ENCODE data around the gene RPTOR. TPM values are rescaled to one million over a fixed set of nuclear protein-coding genes. Genes with fewer than 3 reads are reported as not detected.

The RPTOR gene
- total and polyA plus RNA-seq, 2 donors (not counting 1 experiment from before 2014, with no cell fraction given): 6.7 to 22.8 TPM

DNA sequence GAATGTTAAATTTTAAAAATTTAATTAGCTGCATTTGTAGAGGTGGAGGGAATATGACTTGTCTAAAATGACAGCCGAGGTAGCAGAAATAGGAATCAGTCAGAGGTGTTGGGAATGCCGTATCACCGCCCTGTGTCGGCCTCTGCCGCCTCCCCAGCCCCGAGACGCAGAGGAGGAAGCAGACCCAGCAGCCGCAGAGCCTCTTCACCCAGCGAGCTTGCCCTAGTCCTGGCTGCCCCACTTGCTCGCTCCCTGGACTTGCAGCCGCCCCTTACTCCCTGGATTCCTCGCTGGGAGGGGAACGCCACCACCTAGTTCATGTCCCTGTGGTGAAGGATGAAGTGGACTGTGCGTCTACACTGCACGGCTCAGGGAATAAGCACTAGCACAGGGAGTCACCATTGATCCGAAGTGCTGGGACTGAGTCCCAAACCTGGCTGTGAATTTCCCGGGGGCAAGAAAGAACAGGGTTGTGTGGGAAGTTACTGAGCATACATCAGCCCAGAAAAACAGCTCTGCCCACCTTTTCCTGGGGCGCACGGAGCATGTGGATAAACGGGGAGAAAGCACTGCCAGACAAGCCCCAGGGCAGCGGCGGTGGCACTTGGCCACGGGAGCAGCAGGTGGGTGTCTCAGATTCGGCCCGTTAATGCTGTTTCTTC, 76.8 kb downstream of the RPTOR start:
- no peak for TF ChIP-seq EZH2 (IDR thresholded peaks at IDR 0.05; ENCODE audit: low read length, missing control alignments)
- TF ChIP-seq, protein P1, sequence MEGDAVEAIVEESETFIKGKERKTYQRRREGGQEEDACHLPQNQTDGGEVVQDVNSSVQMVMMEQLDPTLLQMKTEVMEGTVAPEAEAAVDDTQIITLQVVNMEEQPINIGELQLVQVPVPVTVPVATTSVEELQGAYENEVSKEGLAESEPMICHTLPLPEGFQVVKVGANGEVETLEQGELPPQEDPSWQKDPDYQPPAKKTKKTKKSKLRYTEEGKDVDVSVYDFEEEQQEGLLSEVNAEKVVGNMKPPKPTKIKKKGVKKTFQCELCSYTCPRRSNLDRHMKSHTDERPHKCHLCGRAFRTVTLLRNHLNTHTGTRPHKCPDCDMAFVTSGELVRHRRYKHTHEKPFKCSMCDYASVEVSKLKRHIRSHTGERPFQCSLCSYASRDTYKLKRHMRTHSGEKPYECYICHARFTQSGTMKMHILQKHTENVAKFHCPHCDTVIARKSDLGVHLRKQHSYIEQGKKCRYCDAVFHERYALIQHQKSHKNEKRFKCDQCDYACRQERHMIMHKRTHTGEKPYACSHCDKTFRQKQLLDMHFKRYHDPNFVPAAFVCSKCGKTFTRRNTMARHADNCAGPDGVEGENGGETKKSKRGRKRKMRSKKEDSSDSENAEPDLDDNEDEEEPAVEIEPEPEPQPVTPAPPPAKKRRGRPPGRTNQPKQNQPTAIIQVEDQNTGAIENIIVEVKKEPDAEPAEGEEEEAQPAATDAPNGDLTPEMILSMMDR (conservative IDR thresholded peaks at IDR 0.05 in 1 of 2, IDR thresholded peaks at IDR 0.05 in 1 of 2; ENCODE audit: low read depth in 1 of 2, low read length in 2 of 2): no peak
- Histone ChIP-seq H3K9me3 (ENCODE audit: control insufficient read depth, insufficient read depth, low read depth, low read length) (no peaks in the 10 kb centered on the region), H3K4me1 (ENCODE audit: control insufficient read depth, extremely low read depth, insufficient read depth, low read length) (no peaks in the 10 kb centered on the region)

DNA sequence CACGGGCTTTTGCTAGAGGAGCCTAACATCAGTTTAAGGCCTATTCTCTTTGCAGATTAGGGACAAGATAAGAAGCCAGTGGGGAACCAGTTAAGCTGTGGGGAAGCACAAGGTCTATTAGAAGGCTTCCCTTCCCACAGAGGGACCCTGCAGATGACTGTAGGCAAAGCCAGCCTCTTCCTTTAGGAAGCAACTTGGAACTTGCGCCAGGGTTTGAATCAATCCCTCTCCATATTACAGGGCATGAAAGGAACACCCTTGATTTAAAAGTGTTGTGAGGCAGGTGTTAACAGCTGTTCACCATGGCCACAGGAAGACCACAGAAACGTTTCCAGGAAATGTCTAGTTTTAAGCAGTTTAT, 77.3 kb downstream of the RPTOR start:
- Histone ChIP-seq H3K9ac (ENCODE audit: insufficient read depth, low read length) (no peak overlapping the region), H4K20me1 (ENCODE audit: control insufficient read depth, extremely low read depth, insufficient read depth, low read length) (no peaks in the 10 kb centered on the region), H3K4me3 (replicated peaks in 1 of 4; ENCODE audit: control extremely low read depth in 1 of 4, insufficient read depth in 1 of 4, low read depth in 3 of 4, low read length in 4 of 4) (no peak overlapping the region), H3K36me3 (ENCODE audit: control insufficient read depth, insufficient read depth, low read length) (no peaks in the 10 kb centered on the region), H3K9me3 (ENCODE audit: control insufficient read depth, insufficient read depth, low read depth, low read length) (no peaks in the 10 kb centered on the region), H3K4me1 (ENCODE audit: control insufficient read depth, extremely low read depth, insufficient read depth, low read length) (no peaks in the 10 kb centered on the region), H2AFZ (ENCODE audit: low read length) (no peak overlapping the region), H3K27ac (ENCODE audit: insufficient read depth, low read length) (no peak overlapping the region), H3K4me2 (ENCODE audit: extremely low read depth, insufficient read depth, low read length) (no peak overlapping the region), H3K79me2 (ENCODE audit: control insufficient read depth, insufficient read depth, low read length) (peaks cover 4% of the 10 kb centered on the region), H3K27me3 (ENCODE audit: control insufficient read depth, insufficient read depth, low read length) (no peaks in the 10 kb centered on the region)
- TF ChIP-seq, protein P1 (conservative IDR thresholded peaks at IDR 0.05 in 1 of 2, IDR thresholded peaks at IDR 0.05 in 1 of 2; ENCODE audit: low read depth in 1 of 2, low read length in 2 of 2): no peak
- no peak for TF ChIP-seq EZH2 (IDR thresholded peaks at IDR 0.05; ENCODE audit: low read length, missing control alignments)
- no peak for DNase-seq (ENCODE audit: low read depth in 2 of 2)

More for the DNA sequence above, 76.8 kb downstream of the RPTOR start:
- Histone ChIP-seq H3K4me3 (replicated peaks in 1 of 4; ENCODE audit: control extremely low read depth in 1 of 4, insufficient read depth in 1 of 4, low read depth in 3 of 4, low read length in 4 of 4) (no peak overlapping the region), H3K9ac (ENCODE audit: insufficient read depth, low read length) (no peak overlapping the region), H3K36me3 (ENCODE audit: control insufficient read depth, insufficient read depth, low read length) (no peaks in the 10 kb centered on the region), H2AFZ (ENCODE audit: low read length) (no peak overlapping the region), H3K27ac (ENCODE audit: insufficient read depth, low read length) (no peak overlapping the region), H3K79me2 (ENCODE audit: control insufficient read depth, insufficient read depth, low read length) (peaks cover 4% of the 10 kb centered on the region), H3K27me3 (ENCODE audit: control insufficient read depth, insufficient read depth, low read length) (no peaks in the 10 kb centered on the region), H3K4me2 (ENCODE audit: extremely low read depth, insufficient read depth, low read length) (no peak overlapping the region), H4K20me1 (ENCODE audit: control insufficient read depth, extremely low read depth, insufficient read depth, low read length) (no peaks in the 10 kb centered on the region)
- no peak for DNase-seq (ENCODE audit: low read depth in 2 of 2)

DNA sequence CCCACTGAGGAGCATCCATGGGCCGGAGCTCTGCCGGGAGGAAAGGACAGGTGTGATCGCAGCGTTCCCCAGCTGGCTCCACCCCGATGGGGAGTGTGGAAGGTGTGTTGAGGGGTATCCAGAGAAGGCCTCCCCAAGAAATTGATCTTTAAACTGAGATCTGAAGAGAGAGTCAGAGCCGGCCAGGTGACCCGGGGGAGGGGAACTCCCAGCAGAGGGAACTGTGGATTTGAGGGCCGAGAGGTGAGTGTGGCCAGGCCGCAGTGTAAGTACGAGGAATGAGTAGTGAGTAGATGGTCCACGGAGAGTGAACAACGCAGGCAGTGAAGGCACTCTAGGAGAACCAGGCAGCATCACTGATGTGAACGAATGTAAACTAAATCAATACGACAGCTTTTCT, 80.2 kb downstream of the RPTOR start:
- Histone ChIP-seq H3K4me2 (ENCODE audit: extremely low read depth, insufficient read depth, low read length) (no peak overlapping the region), H3K36me3 (ENCODE audit: control insufficient read depth, insufficient read depth, low read length) (no peaks in the 10 kb centered on the region), H3K4me3 (replicated peaks in 1 of 4; ENCODE audit: control extremely low read depth in 1 of 4, insufficient read depth in 1 of 4, low read depth in 3 of 4, low read length in 4 of 4) (no peak overlapping the region), H3K79me2 (ENCODE audit: control insufficient read depth, insufficient read depth, low read length) (peaks cover 2% of the 10 kb centered on the region), H3K4me1 (ENCODE audit: control insufficient read depth, extremely low read depth, insufficient read depth, low read length) (no peaks in the 10 kb centered on the region), H3K9ac (ENCODE audit: insufficient read depth, low read length) (no peak overlapping the region), H3K27me3 (ENCODE audit: control insufficient read depth, insufficient read depth, low read length) (no peaks in the 10 kb centered on the region), H2AFZ (ENCODE audit: low read length) (no peak overlapping the region), H4K20me1 (ENCODE audit: control insufficient read depth, extremely low read depth, insufficient read depth, low read length) (no peaks in the 10 kb centered on the region), H3K9me3 (ENCODE audit: control insufficient read depth, insufficient read depth, low read depth, low read length) (no peaks in the 10 kb centered on the region), H3K27ac (ENCODE audit: insufficient read depth, low read length) (no peak overlapping the region)
- no peak for TF ChIP-seq EZH2 (IDR thresholded peaks at IDR 0.05; ENCODE audit: low read length, missing control alignments)
- TF ChIP-seq, protein P1 (conservative IDR thresholded peaks at IDR 0.05 in 1 of 2, IDR thresholded peaks at IDR 0.05 in 1 of 2; ENCODE audit: low read depth in 1 of 2, low read length in 2 of 2): no peak
- DNase-seq (ENCODE audit: low read depth in 2 of 2): no peak
